SK-N-SH (cell line): ENCODE results near the gene CHMP4A. TPM values are rescaled to one million over a fixed set of nuclear protein-coding genes. Genes with fewer than 3 reads are reported as not detected.

Experiments
- CTCF ChIA-PET: fragments of 300-600, 350-600 bp; formaldehyde crosslinking; extraction: SDS; loops from one replicate; lab custom pipeline; 2021; lab: Yijun Ruan, JAX
- POLR2A ChIA-PET: fragments of 350-600 bp; sonication (Branson Sonifier 250); formaldehyde crosslinking; extraction: SDS; loops from one replicate; lab custom pipeline; 2020; ENCODE audit warnings: antibody characterized with exemption, inconsistent platforms; lab: Yijun Ruan, JAX
- DNase-seq: peaks from one replicate; pipeline ENCODE4 v3.0.0; 2012
- H2AFZ ChIP-seq: fragments of 200-600 bp; sonication (generic); 2 replicates; pipeline ENCODE4 v1.8.1; 2016; ENCODE audit warnings: antibody characterized with exemption, mild to moderate bottlenecking, low read depth
- H3F3A ChIP-seq: fragments of 200-600 bp; sonication (generic); replicated peaks from 2 replicates; pipeline ENCODE3; 2016; ENCODE audit warnings: antibody characterized with exemption, mild to moderate bottlenecking; ENCODE audit not compliant: insufficient read depth
- H3K27ac ChIP-seq, 2 experiments: fragments of 200-500 bp in 1 of 2; fragments of 200-600 bp in 1 of 2; sonication (Bioruptor generic) in 1 of 2; sonication (generic), shearing (Covaris generic) in 1 of 2; 2 replicates each; pipeline versions ENCODE4 v1.5.1 to v1.6.1; 2014 to 2016; ENCODE audit warnings: low read depth in 2 of 2, inconsistent platforms in 1 of 2, low read length in 1 of 2, mild to moderate bottlenecking in 1 of 2, mixed read lengths in 1 of 2
- H3K27me3 ChIP-seq: fragments of 200-600 bp; sonication (generic), shearing (Covaris generic); 2 replicates; pipeline ENCODE4 v1.6.1; 2016; ENCODE audit warnings: mixed run types; ENCODE audit not compliant: insufficient read depth
- H3K36me3 ChIP-seq, 2 experiments: fragments of 200-500 bp in 1 of 2; fragments of 200-600 bp in 1 of 2; sonication (Bioruptor generic) in 1 of 2; sonication (generic) in 1 of 2; replicated peaks in 1 of 2; 2 replicates each; pipeline versions ENCODE3 to v1.5.1; 2014 to 2016; ENCODE audit warnings: low read length in 1 of 2, mild to moderate bottlenecking in 1 of 2; ENCODE audit not compliant: insufficient read depth in 2 of 2, control insufficient read depth in 1 of 2
- H3K4me1 ChIP-seq, 2 experiments: fragments of 200-500 bp in 1 of 2; fragments of 200-600 bp in 1 of 2; sonication (Bioruptor generic) in 1 of 2; sonication (generic), shearing (Covaris generic) in 1 of 2; 2 replicates each; pipeline versions ENCODE4 v1.5.1 to v1.6.1; 2014 to 2016; ENCODE audit warnings: low read depth in 1 of 2, low read length in 1 of 2, mixed run types in 1 of 2; ENCODE audit not compliant: insufficient read depth in 2 of 2, control insufficient read depth in 1 of 2
- H3K4me2 ChIP-seq: fragments of 200-600 bp; sonication (generic), shearing (Covaris generic); 2 replicates; pipeline ENCODE4 v1.6.1; 2017; ENCODE audit warnings: mixed run types
- H3K4me3 ChIP-seq, 2 experiments: fragments of 200-500 bp in 1 of 2; fragments of 200-600 bp in 1 of 2; sonication (Bioruptor generic) in 1 of 2; sonication (generic), shearing (Covaris generic) in 1 of 2; 2 replicates each; pipeline versions ENCODE4 v1.5.1 to v1.8.1; 2014 to 2016; ENCODE audit warnings: low read depth in 2 of 2, inconsistent platforms in 1 of 2, low read length in 1 of 2, mild to moderate bottlenecking in 1 of 2, mixed read lengths in 1 of 2, moderate library complexity in 1 of 2
- H3K79me2 ChIP-seq: fragments of 200-600 bp; sonication (generic); 2 replicates; pipeline ENCODE4 v1.8.1; 2017; ENCODE audit warnings: mild to moderate bottlenecking; ENCODE audit not compliant: insufficient read depth
- H3K9ac ChIP-seq: fragments of 200-600 bp; sonication (generic); 2 replicates; pipeline ENCODE4 v1.6.1; 2017; ENCODE audit warnings: mixed run types
- H3K9me2 ChIP-seq: fragments of 200-600 bp; sonication (generic); 2 replicates; pipeline ENCODE4 v1.6.1; 2017; ENCODE audit warnings: mixed run types
- H3K9me3 ChIP-seq: fragments of 200-600 bp; sonication (generic); 2 replicates; pipeline ENCODE4 v1.6.1; 2017; ENCODE audit warnings: mixed run types, mild to moderate bottlenecking, moderate library complexity
- H4K20me1 ChIP-seq: fragments of 200-600 bp; sonication (generic); 2 replicates; pipeline ENCODE4 v1.6.1; 2017; ENCODE audit warnings: mild to moderate bottlenecking, mixed run types; ENCODE audit not compliant: insufficient read depth
- ELF1 ChIP-seq: IDR thresholded peaks from 2 replicates; pipeline ENCODE4 v1.4.0; 2012
- GATA2 ChIP-seq: sonication (generic); formaldehyde crosslinking; IDR thresholded peaks from 2 replicates; pipeline ENCODE4 v1.5.0; 2020; ENCODE audit warnings: mild to moderate bottlenecking, missing genetic modification reagents
- NFIC ChIP-seq: IDR thresholded peaks from 2 replicates; pipeline ENCODE4 v1.4.0; 2012; ENCODE audit warnings: borderline replicate concordance
- POLR2AphosphoS5 ChIP-seq: IDR thresholded peaks from 2 replicates; pipeline ENCODE4 v1.6.1; 2012; ENCODE audit warnings: low read depth, low read length
- RCOR1 ChIP-seq: fragments of 150-350 bp; IDR thresholded peaks from 2 replicates; pipeline ENCODE4 v1.6.1; 2017; ENCODE audit warnings: antibody characterized with exemption, low read length
- YY1 ChIP-seq: IDR thresholded peaks from 2 replicates; pipeline ENCODE4 v1.4.0; 2012; ENCODE audit warnings: low read depth, mild to moderate bottlenecking
- ZBTB33 ChIP-seq: IDR thresholded peaks from 2 replicates; pipeline ENCODE4 v1.4.0; 2012; ENCODE audit warnings: low read depth, borderline replicate concordance
- WGBS: methylation state at CpG from one replicate; pipeline ENCODE4 v1.1.6; 2017; ENCODE audit warnings: low lambda C conversion rate; 5-methylcytosine and 5-hydroxymethylcytosine counted together
- polyA plus RNA-seq, 3 experiments: library from polyadenylated mRNA; depleted of rRNA; stranded (reverse); fragments of >200 nt; gene quantifications; 2 replicates each; pipeline ENCODE4 v1.2.3, GENCODE V29; 2012
- TF ChIP-seq, protein P1 (sequence below): fragments of 150-350 bp; IDR thresholded peaks from 2 replicates; pipeline ENCODE4 v1.6.1; 2017; ENCODE audit warnings: antibody characterized with exemption, low read length, low read depth, borderline replicate concordance
- TF ChIP-seq, protein P2 (sequence below): fragments of 150-350 bp; IDR thresholded peaks from 2 replicates; pipeline ENCODE4 v1.6.1; 2016; ENCODE audit warnings: mild to moderate bottlenecking, low read depth, low read length
- TF ChIP-seq, protein P3 (sequence below): IDR thresholded peaks from 2 replicates; pipeline ENCODE4 v1.6.1; 2012; ENCODE audit warnings: mild to moderate bottlenecking, low read depth, low read length, moderate library complexity

Gene CHMP4A
- polyA plus RNA-seq, 1 of the 3 experiments (the other 2 are of a cell fraction): 92.4 TPM

GRCh38 chr14:24198814-24199524 lies 14.3 kb downstream of the CHMP4A start:
- 94% methylated on average over 7 of the region's 7 CpGs for WGBS
- H4K20me1 ChIP-seq: no peaks in the 10 kb centered on the region
- no peak overlapping the region for H3K4me3 ChIP-seq
- POLR2A ChIA-PET: interaction anchor here (1.6 kb wide), 1 partner anchor 14 kb away, joined by 5 read pairs; the partner anchor contains the start of gene CHMP4A
- no peaks in the 10 kb centered on the region for H3F3A ChIP-seq
- no peaks in the 10 kb centered on the region for H3K9me3 ChIP-seq
- TF ChIP-seq RCOR1: no peak
- TF ChIP-seq, protein P1, sequence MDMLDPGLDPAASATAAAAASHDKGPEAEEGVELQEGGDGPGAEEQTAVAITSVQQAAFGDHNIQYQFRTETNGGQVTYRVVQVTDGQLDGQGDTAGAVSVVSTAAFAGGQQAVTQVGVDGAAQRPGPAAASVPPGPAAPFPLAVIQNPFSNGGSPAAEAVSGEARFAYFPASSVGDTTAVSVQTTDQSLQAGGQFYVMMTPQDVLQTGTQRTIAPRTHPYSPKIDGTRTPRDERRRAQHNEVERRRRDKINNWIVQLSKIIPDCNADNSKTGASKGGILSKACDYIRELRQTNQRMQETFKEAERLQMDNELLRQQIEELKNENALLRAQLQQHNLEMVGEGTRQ: no peak
- no peak for TF ChIP-seq POLR2AphosphoS5
- TF ChIP-seq, protein P2, sequence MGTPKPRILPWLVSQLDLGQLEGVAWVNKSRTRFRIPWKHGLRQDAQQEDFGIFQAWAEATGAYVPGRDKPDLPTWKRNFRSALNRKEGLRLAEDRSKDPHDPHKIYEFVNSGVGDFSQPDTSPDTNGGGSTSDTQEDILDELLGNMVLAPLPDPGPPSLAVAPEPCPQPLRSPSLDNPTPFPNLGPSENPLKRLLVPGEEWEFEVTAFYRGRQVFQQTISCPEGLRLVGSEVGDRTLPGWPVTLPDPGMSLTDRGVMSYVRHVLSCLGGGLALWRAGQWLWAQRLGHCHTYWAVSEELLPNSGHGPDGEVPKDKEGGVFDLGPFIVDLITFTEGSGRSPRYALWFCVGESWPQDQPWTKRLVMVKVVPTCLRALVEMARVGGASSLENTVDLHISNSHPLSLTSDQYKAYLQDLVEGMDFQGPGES: no peak
- TF ChIP-seq NFIC: no peak
- TF ChIP-seq GATA2 (CRISPR knock-in tag): no peak
- no peak for TF ChIP-seq YY1
- TF ChIP-seq ELF1: no peak
- TF ChIP-seq, protein P3, sequence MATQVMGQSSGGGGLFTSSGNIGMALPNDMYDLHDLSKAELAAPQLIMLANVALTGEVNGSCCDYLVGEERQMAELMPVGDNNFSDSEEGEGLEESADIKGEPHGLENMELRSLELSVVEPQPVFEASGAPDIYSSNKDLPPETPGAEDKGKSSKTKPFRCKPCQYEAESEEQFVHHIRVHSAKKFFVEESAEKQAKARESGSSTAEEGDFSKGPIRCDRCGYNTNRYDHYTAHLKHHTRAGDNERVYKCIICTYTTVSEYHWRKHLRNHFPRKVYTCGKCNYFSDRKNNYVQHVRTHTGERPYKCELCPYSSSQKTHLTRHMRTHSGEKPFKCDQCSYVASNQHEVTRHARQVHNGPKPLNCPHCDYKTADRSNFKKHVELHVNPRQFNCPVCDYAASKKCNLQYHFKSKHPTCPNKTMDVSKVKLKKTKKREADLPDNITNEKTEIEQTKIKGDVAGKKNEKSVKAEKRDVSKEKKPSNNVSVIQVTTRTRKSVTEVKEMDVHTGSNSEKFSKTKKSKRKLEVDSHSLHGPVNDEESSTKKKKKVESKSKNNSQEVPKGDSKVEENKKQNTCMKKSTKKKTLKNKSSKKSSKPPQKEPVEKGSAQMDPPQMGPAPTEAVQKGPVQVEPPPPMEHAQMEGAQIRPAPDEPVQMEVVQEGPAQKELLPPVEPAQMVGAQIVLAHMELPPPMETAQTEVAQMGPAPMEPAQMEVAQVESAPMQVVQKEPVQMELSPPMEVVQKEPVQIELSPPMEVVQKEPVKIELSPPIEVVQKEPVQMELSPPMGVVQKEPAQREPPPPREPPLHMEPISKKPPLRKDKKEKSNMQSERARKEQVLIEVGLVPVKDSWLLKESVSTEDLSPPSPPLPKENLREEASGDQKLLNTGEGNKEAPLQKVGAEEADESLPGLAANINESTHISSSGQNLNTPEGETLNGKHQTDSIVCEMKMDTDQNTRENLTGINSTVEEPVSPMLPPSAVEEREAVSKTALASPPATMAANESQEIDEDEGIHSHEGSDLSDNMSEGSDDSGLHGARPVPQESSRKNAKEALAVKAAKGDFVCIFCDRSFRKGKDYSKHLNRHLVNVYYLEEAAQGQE: no peak
- no peak for TF ChIP-seq ZBTB33
- TF ChIP-seq, all 33 proteins: peak for 0
- H3K79me2 ChIP-seq: peaks cover 65% of the 10 kb centered on the region
- peaks cover 11% of the 10 kb centered on the region in 2 experiments; a peak in 2 of 4 replicates for H3K4me1 ChIP-seq
- CTCF ChIA-PET: interaction anchor here (0.6 to 1.8 kb wide), 3 partner anchors 9 to 17 kb away, joined by 3 to 4 read pairs (median 3); partner anchors contain the start of gene MDP1
- no peak overlapping the region; the same call in 1 of the 2 replicates for H3K4me2 ChIP-seq
- H3K27me3 ChIP-seq: no peaks in the 10 kb centered on the region
- no peak overlapping the region for H2AFZ ChIP-seq
- no peaks in the 10 kb centered on the region for H3K9me2 ChIP-seq
- H3K9ac ChIP-seq: no peak overlapping the region
- no peak for DNase-seq
- peaks cover 2 to 33% of the 10 kb centered on the region in 2 experiments for H3K36me3 ChIP-seq
- H3K27ac ChIP-seq: no peak overlapping the region
